Prostate gland (tissue), 2 donors: ENCODE data around the gene ATRN.

Source experiments
- POLR2A ChIP-seq: fragments of 450-650 bp; IDR thresholded peaks from one replicate; pipeline ENCODE4 v1.6.1; 2016; ENCODE audit warnings: antibody characterized with exemption, mild to moderate bottlenecking
- POLR2AphosphoS5 ChIP-seq: sonication (generic); formaldehyde crosslinking; IDR thresholded peaks from one replicate; pipeline ENCODE4 v1.6.1; 2017; ENCODE audit warnings: antibody characterized with exemption
- TF ChIP-seq, protein P1 (sequence below), 4 experiments: fragments of 200-600 bp in 2 of 4; fragments of 450-650 bp in 2 of 4; sonication (generic) in 2 of 4; IDR thresholded peaks; 1 replicate in 3 of 4; 2 replicates in 1 of 4; pipeline ENCODE4 v1.5.1; 2016 to 2019; ENCODE audit warnings: antibody characterized with exemption in 4 of 4, mild to moderate bottlenecking in 2 of 4, moderate library complexity in 2 of 4

DNA sequence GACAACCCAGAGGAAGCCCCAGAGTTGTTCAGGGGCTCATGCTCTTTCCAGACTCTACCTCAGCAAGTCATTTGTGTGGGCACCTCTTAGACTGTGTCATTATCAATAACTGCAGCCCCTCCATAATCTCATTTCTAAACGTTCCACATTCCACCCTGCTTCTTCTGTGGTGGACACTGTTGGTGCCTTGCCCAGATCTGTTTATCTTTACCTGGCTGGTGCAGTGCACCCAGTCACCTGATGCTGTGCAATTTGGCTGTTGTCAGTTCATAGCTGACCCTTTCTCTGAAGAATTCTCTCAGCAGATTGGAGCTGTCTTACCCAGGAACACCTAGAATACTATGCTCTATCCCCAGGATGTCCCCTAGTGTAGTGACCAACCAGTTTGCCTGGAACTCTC lies 80.0 kb downstream of the ATRN start:
- no peak for TF ChIP-seq POLR2A
- TF ChIP-seq, protein P1, sequence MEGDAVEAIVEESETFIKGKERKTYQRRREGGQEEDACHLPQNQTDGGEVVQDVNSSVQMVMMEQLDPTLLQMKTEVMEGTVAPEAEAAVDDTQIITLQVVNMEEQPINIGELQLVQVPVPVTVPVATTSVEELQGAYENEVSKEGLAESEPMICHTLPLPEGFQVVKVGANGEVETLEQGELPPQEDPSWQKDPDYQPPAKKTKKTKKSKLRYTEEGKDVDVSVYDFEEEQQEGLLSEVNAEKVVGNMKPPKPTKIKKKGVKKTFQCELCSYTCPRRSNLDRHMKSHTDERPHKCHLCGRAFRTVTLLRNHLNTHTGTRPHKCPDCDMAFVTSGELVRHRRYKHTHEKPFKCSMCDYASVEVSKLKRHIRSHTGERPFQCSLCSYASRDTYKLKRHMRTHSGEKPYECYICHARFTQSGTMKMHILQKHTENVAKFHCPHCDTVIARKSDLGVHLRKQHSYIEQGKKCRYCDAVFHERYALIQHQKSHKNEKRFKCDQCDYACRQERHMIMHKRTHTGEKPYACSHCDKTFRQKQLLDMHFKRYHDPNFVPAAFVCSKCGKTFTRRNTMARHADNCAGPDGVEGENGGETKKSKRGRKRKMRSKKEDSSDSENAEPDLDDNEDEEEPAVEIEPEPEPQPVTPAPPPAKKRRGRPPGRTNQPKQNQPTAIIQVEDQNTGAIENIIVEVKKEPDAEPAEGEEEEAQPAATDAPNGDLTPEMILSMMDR (IDR thresholded peaks at IDR 0.05), result no peak
- TF ChIP-seq POLR2AphosphoS5, result no peak
